B cell (primary cell): ENCODE data around the gene CNGA2. TPM values are rescaled to one million over a fixed set of nuclear protein-coding genes. Genes with fewer than 3 reads are reported as not detected.

ENCODE experiments used
- ATAC-seq: fragments of 200-7000 bp; cut with Tn5 transposase; one replicate; pipeline ENCODE4 v1.10.0; 2021; ENCODE audit warnings: low read depth, mild to moderate bottlenecking, moderate number of reproducible peaks, moderate library complexity
- CTCF ChIA-PET: fragments of 350-600 bp; sonication (Branson Sonifier 250); formaldehyde crosslinking; loops from one replicate; lab custom pipeline; 2021; ENCODE audit warnings: antibody characterized with exemption, inconsistent platforms; lab: Charles Lee
- POLR2A ChIA-PET: fragments of 350-600 bp; sonication (Branson Sonifier 250); formaldehyde crosslinking; loops from one replicate; lab custom pipeline; 2021; ENCODE audit warnings: antibody characterized with exemption; lab: Charles Lee
- DNase-seq: peaks from one replicate; pipeline ENCODE4 v3.0.0; 2013
- H2AFZ ChIP-seq: 2 replicates; pipeline ENCODE4 v1.6.1; 2012; ENCODE audit warnings: mild to moderate bottlenecking, low read depth, low read length; ENCODE audit not compliant: insufficient read depth, poor library complexity, severe bottlenecking
- H3K27ac ChIP-seq, 2 donors: 1 replicate in 1 of 2; 2 replicates in 1 of 2; pipeline ENCODE4 v1.5.1; 2012 to 2013; ENCODE audit warnings: low read length in 2 of 2, mild to moderate bottlenecking in 2 of 2, moderate library complexity in 1 of 2
- H3K27me3 ChIP-seq, 4 experiments: fragments of 200-600 bp in 1 of 4; sonication (generic) in 1 of 4; replicated peaks in 1 of 4; 1 replicate in 2 of 4; 2 replicates in 2 of 4; pipeline versions ENCODE4 v1.6.1 to v1.7.0; 2013 to 2016; ENCODE audit warnings: low read length in 3 of 4, mild to moderate bottlenecking in 2 of 4, mixed read lengths in 1 of 4, moderate library complexity in 1 of 4; ENCODE audit not compliant: insufficient read depth in 4 of 4, control insufficient read depth in 3 of 4; ENCODE audit errors: control extremely low read depth in 1 of 4
- H3K36me3 ChIP-seq, 2 experiments: replicated peaks in 1 of 2; 1 replicate in 1 of 2; 2 replicates in 1 of 2; pipeline versions ENCODE4 v1.6.1 to v1.7.1; 2013; ENCODE audit warnings: low read length in 1 of 2; ENCODE audit not compliant: insufficient read depth in 2 of 2, control insufficient read depth in 1 of 2; ENCODE audit errors: control extremely low read depth in 1 of 2, extremely low read depth in 1 of 2
- H3K4me1 ChIP-seq, 2 donors: fragments of 200-600 bp in 1 of 2; sonication (generic) in 1 of 2; 1 replicate in 1 of 2; 2 replicates in 1 of 2; pipeline versions ENCODE4 v1.5.1 to v1.6.1; 2013 to 2017; ENCODE audit warnings: low read length in 2 of 2; ENCODE audit not compliant: control insufficient read depth in 2 of 2, insufficient read depth in 2 of 2
- H3K4me2 ChIP-seq: replicated peaks from 2 replicates; pipeline ENCODE3; 2012; ENCODE audit warnings: mild to moderate bottlenecking, low read depth, low read length; ENCODE audit not compliant: poor library complexity, severe bottlenecking
- H3K4me3 ChIP-seq, 5 experiments: fragments of 200-600 bp in 1 of 5; sonication (generic) in 1 of 5; 1 replicate in 3 of 5; 2 replicates in 2 of 5; pipeline versions ENCODE4 v1.5.1 to v1.7.0; 2011 to 2016; ENCODE audit warnings: low read length in 4 of 5, mild to moderate bottlenecking in 4 of 5, low read depth in 2 of 5, control low read depth in 1 of 5, moderate library complexity in 1 of 5; ENCODE audit not compliant: insufficient read depth in 1 of 5; ENCODE audit errors: control extremely low read depth in 1 of 5, extremely low read depth in 1 of 5
- H3K79me2 ChIP-seq: fragments of 200-600 bp; sonication (generic); one replicate; pipeline ENCODE4 v1.6.0; 2016; ENCODE audit warnings: low read length; ENCODE audit not compliant: control insufficient read depth, insufficient read depth
- H3K9ac ChIP-seq: fragments of 200-600 bp; sonication (generic); 2 replicates; pipeline ENCODE4 v1.6.1; 2017; ENCODE audit warnings: mild to moderate bottlenecking, low read length, moderate library complexity
- H3K9me3 ChIP-seq, 3 donors: one replicate each; pipeline versions ENCODE4 v1.6.1 to v1.7.1; 2013; ENCODE audit warnings: low read length in 2 of 3; ENCODE audit not compliant: control insufficient read depth in 2 of 3, insufficient read depth in 1 of 3; ENCODE audit errors: control extremely low read depth in 1 of 3
- H4K20me1 ChIP-seq: 2 replicates; pipeline ENCODE4 v1.6.0; 2012; ENCODE audit warnings: mild to moderate bottlenecking, low read length; ENCODE audit not compliant: insufficient read depth, control insufficient read depth, poor library complexity, severe bottlenecking
- H3K27ac Mint-ChIP-seq: one replicate; pipeline ENCODE4 v1.8.0; 2021; ENCODE audit warnings: mixed read lengths
- H3K27me3 Mint-ChIP-seq: one replicate; pipeline ENCODE4 v1.8.0; 2021; ENCODE audit warnings: mixed read lengths
- H3K4me1 Mint-ChIP-seq: one replicate; pipeline ENCODE4 v1.8.0; 2021; ENCODE audit warnings: mixed read lengths
- H3K4me3 Mint-ChIP-seq: one replicate; pipeline ENCODE4 v1.8.0; 2021; ENCODE audit warnings: mixed read lengths
- H3K9me3 Mint-ChIP-seq: one replicate; pipeline ENCODE4 v1.8.0; 2022; ENCODE audit warnings: mixed read lengths; ENCODE audit not compliant: insufficient read depth
- CTCF ChIP-seq: fragments of 200-600 bp; IDR thresholded peaks from one replicate; pipeline ENCODE4 v1.8.0; 2022; ENCODE audit warnings: antibody characterized with exemption, mild to moderate bottlenecking
- EZH2 ChIP-seq: IDR thresholded peaks from 2 replicates; pipeline ENCODE4 v1.6.1; 2012; ENCODE audit warnings: borderline replicate concordance, low read depth, mild to moderate bottlenecking, moderate library complexity, low read length; ENCODE audit not compliant: insufficient read depth, poor library complexity, severe bottlenecking
- WGBS: methylation state at CpG from one replicate; pipeline ENCODE4 v1.1.5; 2013; ENCODE audit warnings: missing lambda C conversion rate; ENCODE audit not compliant: insufficient coverage; 5-methylcytosine and 5-hydroxymethylcytosine counted together
- intact Hi-C: fragments of 100-400 bp; cut with micrococcal nuclease; formaldehyde crosslinking; loops from one replicate; pipeline ENCODE4 v1.10.0; 2022
- polyA plus RNA-seq: library from polyadenylated mRNA; depleted of rRNA; stranded (reverse); fragments of >200 nt; gene quantifications from 2 replicates; pipeline ENCODE4 v1.2.3, GENCODE V29; 2012
- total RNA-seq, 2 donors: library from RNA; stranded (reverse); fragments of 120-200 nt in 1 of 2; gene quantifications; 1 replicate in 1 of 2; 2 replicates in 1 of 2; pipeline versions ENCODE4 v1.2.3 to v1.2.4, GENCODE V29; 2013 to 2022

CNGA2 gene
- total and polyA plus RNA-seq, 2 donors (not counting 1 experiment from before 2014, with no cell fraction given) = not detected

- Histone ChIP-seq H3K36me3 (no peaks in the 10 kb centered on the region), H3K27me3 (no peaks in the 10 kb centered on the region), H3K9ac (no peak overlapping the region), H3K4me3 (no peak overlapping the region), H2AFZ (no peak overlapping the region), H3K9me3 (no peaks in the 10 kb centered on the region), H4K20me1 (no peaks in the 10 kb centered on the region), H3K4me1 (no peaks in the 10 kb centered on the region), H3K4me2 (no peak overlapping the region), H3K27ac (no peak overlapping the region), H3K79me2 (no peaks in the 10 kb centered on the region)
- Mint-ChIP-seq H3K27ac (no peak overlapping the region), H3K4me3 (no peak overlapping the region), H3K9me3 (no peaks in the 10 kb centered on the region), H3K4me1 (no peaks in the 10 kb centered on the region), H3K27me3 (no peaks in the 10 kb centered on the region)
- no peak for ATAC-seq
- WGBS = no CpG with 5 or more reads among the region's 4 CpGs
- CTCF ChIA-PET = no interaction called here
- POLR2A ChIA-PET = no interaction called here
- intact Hi-C loops = no loop called here
- TF ChIP-seq EZH2 (no peak), CTCF (no peak)
- DNase-seq = no peak
These were observed 44.7 kb downstream of the CNGA2 start for GRCh38 chrX:151779258-151779657.

GRCh38 chrX:151780621-151781020, 46.1 kb downstream of the CNGA2 start:
- intact Hi-C loops = no loop called here
- Mint-ChIP-seq H3K4me1 (no peaks in the 10 kb centered on the region), H3K4me3 (no peak overlapping the region), H3K27me3 (no peaks in the 10 kb centered on the region), H3K9me3 (no peaks in the 10 kb centered on the region), H3K27ac (no peak overlapping the region)
- ChIA-PET CTCF (no interaction called here), POLR2A (no interaction called here)
- Histone ChIP-seq H4K20me1 (no peaks in the 10 kb centered on the region), H2AFZ (no peak overlapping the region), H3K27ac (no peak overlapping the region), H3K36me3 (no peaks in the 10 kb centered on the region), H3K9me3 (no peaks in the 10 kb centered on the region), H3K4me1 (no peaks in the 10 kb centered on the region), H3K79me2 (no peaks in the 10 kb centered on the region), H3K4me3 (no peak overlapping the region), H3K4me2 (no peak overlapping the region), H3K27me3 (no peaks in the 10 kb centered on the region), H3K9ac (no peak overlapping the region)
- 79% methylated on average over 4 of the region's 4 CpGs for WGBS
- ATAC-seq = no peak
- DNase-seq = no peak
- TF ChIP-seq CTCF (no peak), EZH2 (no peak)
